Measurements from ENCODE around the gene ACSM2A.
A peak's percentile ranks its signal among the peaks of the same experiment; 100 is the strongest.
"Not testable (repeated sequence)": the region's sequence is repeated elsewhere in the genome, so short reads cannot be mapped to it uniquely, and the experiment has no call there.

The ACSM2A gene, protein sequence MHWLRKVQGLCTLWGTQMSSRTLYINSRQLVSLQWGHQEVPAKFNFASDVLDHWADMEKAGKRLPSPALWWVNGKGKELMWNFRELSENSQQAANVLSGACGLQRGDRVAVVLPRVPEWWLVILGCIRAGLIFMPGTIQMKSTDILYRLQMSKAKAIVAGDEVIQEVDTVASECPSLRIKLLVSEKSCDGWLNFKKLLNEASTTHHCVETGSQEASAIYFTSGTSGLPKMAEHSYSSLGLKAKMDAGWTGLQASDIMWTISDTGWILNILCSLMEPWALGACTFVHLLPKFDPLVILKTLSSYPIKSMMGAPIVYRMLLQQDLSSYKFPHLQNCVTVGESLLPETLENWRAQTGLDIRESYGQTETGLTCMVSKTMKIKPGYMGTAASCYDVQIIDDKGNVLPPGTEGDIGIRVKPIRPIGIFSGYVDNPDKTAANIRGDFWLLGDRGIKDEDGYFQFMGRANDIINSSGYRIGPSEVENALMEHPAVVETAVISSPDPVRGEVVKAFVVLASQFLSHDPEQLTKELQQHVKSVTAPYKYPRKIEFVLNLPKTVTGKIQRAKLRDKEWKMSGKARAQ

GRCh38 chr16:20451364-20451763, at the start of gene ACSM2A:
TSS of gene ACSM2A (plus strand) at chr16:20451521. CDS start at chr16:20460115, 8,594 bp downstream.
- not testable (repeated sequence) for H3K4me3 ChIP-seq (ENCODE audit: low read depth, low read length); DNase-seq (ENCODE audit: low read depth)

DNA sequence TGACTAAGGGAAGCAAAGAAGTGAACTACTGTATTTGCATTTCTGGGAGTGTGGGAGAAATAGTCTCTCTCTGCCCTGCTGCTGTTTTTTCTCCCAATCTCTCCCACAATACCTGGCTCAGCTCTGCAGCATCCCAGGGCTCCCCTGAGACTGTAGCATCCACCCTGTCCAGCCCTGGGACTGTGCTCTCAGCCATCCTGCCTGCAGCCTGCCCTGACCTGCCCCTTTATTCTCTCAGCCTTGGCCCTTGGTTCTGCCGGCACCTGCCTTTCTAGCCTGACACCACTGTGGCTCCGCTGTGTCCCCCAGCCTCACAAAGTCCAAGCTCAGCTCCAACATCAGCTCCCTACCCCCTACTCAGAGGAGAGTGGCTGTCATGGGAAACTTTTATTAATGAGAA, 48.7 kb upstream of the ACSM2A start:
- DNase-seq (ENCODE audit: low read depth), result no peak
- TF ChIP-seq, protein P1, sequence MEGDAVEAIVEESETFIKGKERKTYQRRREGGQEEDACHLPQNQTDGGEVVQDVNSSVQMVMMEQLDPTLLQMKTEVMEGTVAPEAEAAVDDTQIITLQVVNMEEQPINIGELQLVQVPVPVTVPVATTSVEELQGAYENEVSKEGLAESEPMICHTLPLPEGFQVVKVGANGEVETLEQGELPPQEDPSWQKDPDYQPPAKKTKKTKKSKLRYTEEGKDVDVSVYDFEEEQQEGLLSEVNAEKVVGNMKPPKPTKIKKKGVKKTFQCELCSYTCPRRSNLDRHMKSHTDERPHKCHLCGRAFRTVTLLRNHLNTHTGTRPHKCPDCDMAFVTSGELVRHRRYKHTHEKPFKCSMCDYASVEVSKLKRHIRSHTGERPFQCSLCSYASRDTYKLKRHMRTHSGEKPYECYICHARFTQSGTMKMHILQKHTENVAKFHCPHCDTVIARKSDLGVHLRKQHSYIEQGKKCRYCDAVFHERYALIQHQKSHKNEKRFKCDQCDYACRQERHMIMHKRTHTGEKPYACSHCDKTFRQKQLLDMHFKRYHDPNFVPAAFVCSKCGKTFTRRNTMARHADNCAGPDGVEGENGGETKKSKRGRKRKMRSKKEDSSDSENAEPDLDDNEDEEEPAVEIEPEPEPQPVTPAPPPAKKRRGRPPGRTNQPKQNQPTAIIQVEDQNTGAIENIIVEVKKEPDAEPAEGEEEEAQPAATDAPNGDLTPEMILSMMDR (IDR thresholded peaks at IDR 0.05; ENCODE audit: low read depth, low read length, missing control alignments), result no peak
- H3K4me3 ChIP-seq (ENCODE audit: low read depth, low read length), result no peak overlapping the region

DNA sequence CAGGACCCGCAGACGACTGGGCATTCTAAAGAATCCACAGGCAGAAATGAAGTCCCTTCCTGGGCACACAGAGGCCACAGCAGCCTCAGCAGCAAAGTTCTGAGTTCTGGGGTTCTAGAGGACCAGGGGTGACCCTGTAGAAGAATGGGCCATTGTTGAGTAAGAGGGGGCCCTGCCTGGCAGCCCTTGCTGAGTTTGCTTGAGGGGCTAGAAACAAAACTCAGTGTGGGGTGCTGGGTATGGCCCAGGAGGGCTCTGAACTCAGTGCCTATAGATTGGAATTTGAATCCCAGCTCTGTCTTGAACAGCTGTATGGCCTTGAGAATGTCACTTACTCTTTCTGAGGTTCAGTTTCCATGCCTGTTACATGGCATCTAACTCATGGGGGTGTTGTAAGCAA, 46.7 kb upstream of the ACSM2A start, which contains the start of gene PDILT:
Gene PDILT, minus strand, starts transcription at position 101 of the 400 bp plus-strand sequence. CDS start 5,437 bp downstream, outside the sequence.
- TF ChIP-seq, protein P1 (IDR thresholded peaks at IDR 0.05; ENCODE audit: low read depth, low read length, missing control alignments), result no peak
- no peak for DNase-seq (ENCODE audit: low read depth)
- H3K4me3 ChIP-seq (ENCODE audit: low read depth, low read length), result no peak within 1 kb of the TSS

- TF ChIP-seq, protein P1 (IDR thresholded peaks at IDR 0.05; ENCODE audit: low read depth, low read length, missing control alignments), result no peak
- H3K4me3 ChIP-seq (ENCODE audit: low read depth, low read length), result no peak within 1 kb of the TSS
- no peak for DNase-seq (ENCODE audit: low read depth)
Observed at GRCh38 chr16:20409398-20410120, 41.8 kb upstream of the ACSM2A start, which contains the start of gene ACSM5. TSS of gene ACSM5 (plus strand) at chr16:20409534. CDS start at chr16:20411485, 1,951 bp downstream.

DNA sequence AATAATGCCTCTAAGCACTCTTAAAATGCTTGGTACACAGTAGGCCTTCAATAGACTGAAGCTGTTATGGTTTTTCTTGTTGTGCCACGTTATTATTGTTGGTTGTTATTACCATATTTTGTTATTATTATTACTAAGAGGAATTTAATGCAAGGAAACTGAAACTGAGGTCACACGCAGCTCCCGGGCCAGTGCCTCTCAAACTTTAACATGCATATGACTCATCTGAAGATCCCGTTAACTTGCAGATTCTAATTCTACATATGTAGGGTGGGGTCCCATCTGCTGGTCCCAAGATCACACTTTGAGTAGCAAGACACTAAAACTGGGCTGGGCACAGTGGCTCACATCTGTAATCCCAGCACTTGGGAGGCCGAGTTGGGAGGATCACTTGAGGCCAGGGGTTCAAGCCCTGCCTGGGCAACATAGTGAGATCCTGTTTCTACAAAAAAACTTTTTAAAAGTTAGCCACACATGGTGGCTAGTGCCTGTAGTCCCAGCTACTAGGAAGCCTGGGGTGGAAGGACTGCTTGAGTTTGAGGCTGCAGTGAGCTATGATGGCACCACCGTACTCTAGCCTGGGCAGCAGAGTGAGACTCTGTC, 41.1 kb upstream of the ACSM2A start:
- H3K4me3 ChIP-seq (ENCODE audit: low read depth, low read length), result no peak overlapping the region
- peak; percentile 42 for DNase-seq (ENCODE audit: low read depth)
- TF ChIP-seq, protein P1 (IDR thresholded peaks at IDR 0.05; ENCODE audit: low read depth, low read length, missing control alignments), result no peak

DNA sequence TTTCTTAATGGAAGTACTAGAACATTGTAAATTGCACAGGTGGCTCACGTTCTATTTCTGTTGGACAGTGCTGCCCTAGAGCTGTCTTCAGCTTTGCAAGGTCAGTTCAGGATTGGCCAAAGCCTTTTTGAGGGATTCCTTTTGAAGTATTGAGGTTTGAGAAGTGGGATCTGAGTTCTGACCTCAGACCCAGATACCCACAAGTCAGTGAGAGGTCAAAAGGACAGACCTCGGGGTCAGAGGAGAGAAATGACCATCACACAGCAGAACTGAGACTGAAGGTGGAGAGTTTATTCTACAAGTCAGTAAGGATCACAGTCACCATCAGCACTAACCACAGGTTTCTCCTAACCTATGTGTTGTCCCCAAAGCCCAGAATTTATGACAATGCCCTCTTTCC, 40.3 kb upstream of the ACSM2A start:
- TF ChIP-seq, protein P1 (IDR thresholded peaks at IDR 0.05; ENCODE audit: low read depth, low read length, missing control alignments), result no peak
- DNase-seq (ENCODE audit: low read depth), result no peak
- no peak overlapping the region for H3K4me3 ChIP-seq (ENCODE audit: low read depth, low read length)

DNA sequence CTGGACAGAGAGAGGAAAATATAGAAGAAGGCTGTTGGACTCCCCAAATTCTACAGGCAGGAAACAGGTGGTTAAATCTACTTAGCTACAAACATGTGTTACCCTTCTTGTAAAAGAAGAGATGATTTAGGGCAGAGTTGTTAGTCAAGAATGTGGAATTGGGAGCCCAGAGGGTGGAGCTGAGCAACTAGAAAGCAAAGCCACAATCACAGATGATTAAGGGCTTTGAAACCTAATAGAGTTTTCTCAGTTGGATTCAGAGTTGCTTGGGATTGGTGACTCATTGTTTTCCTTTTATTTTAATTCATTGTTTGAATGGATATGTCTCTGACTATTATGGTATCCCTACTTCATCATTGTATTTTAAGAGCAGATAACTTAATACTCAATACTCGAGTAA, 35.8 kb upstream of the ACSM2A start:
- DNase-seq (ENCODE audit: low read depth), result no peak
- TF ChIP-seq, protein P1 (IDR thresholded peaks at IDR 0.05; ENCODE audit: low read depth, low read length, missing control alignments), result no peak
- H3K4me3 ChIP-seq (ENCODE audit: low read depth, low read length), result no peak overlapping the region

GRCh38 chr16:20419093-20419492, 32.2 kb upstream of the ACSM2A start:
- not testable (repeated sequence) for H3K4me3 ChIP-seq (ENCODE audit: low read depth, low read length); DNase-seq (ENCODE audit: low read depth)

DNA sequence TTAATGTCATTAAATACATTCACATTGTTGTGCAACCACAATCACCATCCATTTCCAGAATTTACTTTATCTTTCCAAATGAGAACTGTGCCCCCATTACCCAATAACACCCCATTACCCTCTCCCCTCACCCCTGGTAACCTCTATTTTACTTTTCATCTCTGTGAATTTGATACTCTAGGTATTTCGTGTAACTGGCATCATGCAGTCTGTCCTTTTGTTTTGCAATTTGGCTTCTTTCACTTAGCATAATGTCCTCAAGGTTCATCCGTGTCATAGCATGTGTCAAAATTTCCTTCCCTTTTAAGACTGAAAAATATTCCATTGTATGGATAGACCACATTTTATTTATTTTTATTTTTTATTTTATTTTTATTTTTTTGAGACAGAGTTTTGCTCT, 29.6 kb upstream of the ACSM2A start:
- not testable (repeated sequence) for DNase-seq (ENCODE audit: low read depth); H3K4me3 ChIP-seq (ENCODE audit: low read depth, low read length)

GRCh38 chr16:20423772-20424128, 27.6 kb upstream of the ACSM2A start:
- DNase-seq (ENCODE audit: low read depth); H3K4me3 ChIP-seq (ENCODE audit: low read depth, low read length): not testable (repeated sequence)
